A673 (cell line): Measurements from ENCODE around the gene DSP. TPM values are rescaled to one million over a fixed set of nuclear protein-coding genes. Genes with fewer than 3 reads are reported as not detected.

ENCODE experiments used
- BruUV-seq: library from RNA; stranded (reverse); fragments of 400-500 nt; replicated peaks from 2 replicates; lab custom pipeline; 2021; lab: Mats Ljungman, UMichigan
- CTCF ChIA-PET: fragments of 300-600 bp; sonication (Branson Sonifier 250); formaldehyde crosslinking; loops from one replicate; lab custom pipeline; 2022; ENCODE audit warnings: antibody characterized with exemption; lab: Charles Lee
- POLR2A ChIA-PET: fragments of 300-600 bp; sonication (Branson Sonifier 250); formaldehyde crosslinking; loops from one replicate; lab custom pipeline; 2022; ENCODE audit warnings: antibody characterized with exemption; ENCODE audit not compliant: low non-redundant PET; lab: Charles Lee
- DNase-seq: peaks from one replicate; pipeline ENCODE4 v3.0.0-alpha.2; 2015; ENCODE audit warnings: low spot score
- H3K27ac ChIP-seq: fragments of 200-600 bp; sonication (generic); 2 replicates; pipeline ENCODE4 v1.5.1; 2016; ENCODE audit warnings: mixed run types, low read depth, mild to moderate bottlenecking, mixed read lengths, antibody characterized with exemption, low read length; ENCODE audit not compliant: poor library complexity, severe bottlenecking
- H3K27me3 ChIP-seq: fragments of 200-600 bp; sonication (generic); replicated peaks from 2 replicates; pipeline ENCODE4 v1.6.1; 2017; ENCODE audit warnings: mixed run types, low read depth, mild to moderate bottlenecking, mixed read lengths, antibody characterized with exemption, low read length; ENCODE audit not compliant: insufficient read depth, poor library complexity
- H3K36me3 ChIP-seq: fragments of 200-600 bp; sonication (generic); 2 replicates; pipeline ENCODE4 v1.6.1; 2016; ENCODE audit warnings: mixed run types, mild to moderate bottlenecking, mixed read lengths, antibody characterized with exemption, low read length; ENCODE audit not compliant: insufficient read depth, poor library complexity, severe bottlenecking
- H3K4me1 ChIP-seq: fragments of 200-600 bp; sonication (generic); 2 replicates; pipeline ENCODE4 v1.6.1; 2017; ENCODE audit warnings: mixed run types, mild to moderate bottlenecking, mixed read lengths, antibody characterized with exemption, low read length; ENCODE audit not compliant: insufficient read depth, poor library complexity, severe bottlenecking
- H3K4me3 ChIP-seq: fragments of 200-600 bp; sonication (generic); 2 replicates; pipeline ENCODE4 v1.5.1; 2016; ENCODE audit warnings: low read depth, mixed run types, mild to moderate bottlenecking, mixed read lengths, low read length; ENCODE audit not compliant: poor library complexity, severe bottlenecking
- H3K9me3 ChIP-seq: fragments of 200-600 bp; sonication (generic); 2 replicates; pipeline ENCODE4 v1.6.1; 2016; ENCODE audit warnings: mixed run types, low read depth, mild to moderate bottlenecking, mixed read lengths, antibody characterized with exemption, low read length; ENCODE audit not compliant: poor library complexity, severe bottlenecking
- EZH2 ChIP-seq: fragments of 200-600 bp; sonication (generic); IDR thresholded peaks from 2 replicates; pipeline ENCODE4 v1.6.1; 2017; ENCODE audit warnings: borderline replicate concordance, low read depth, mild to moderate bottlenecking, mixed read lengths, antibody characterized with exemption, low read length; ENCODE audit not compliant: poor library complexity, severe bottlenecking
- intact Hi-C: fragments of 100-400 bp; cut with micrococcal nuclease; formaldehyde crosslinking; loops from one replicate; pipeline ENCODE4 v1.10.0; 2022; ENCODE audit not compliant: unreplicated experiment
- total RNA-seq: library from RNA; stranded (reverse); gene quantifications from 2 replicates; pipeline ENCODE4 v1.2.3, GENCODE V29; 2021
- TF ChIP-seq, protein P1 (sequence below): fragments of 300-800, 200-600 bp; sonication (generic); conservative IDR thresholded peaks from 2 replicates; pipeline ENCODE4 v1.5.1; 2017; ENCODE audit warnings: low read depth, mild to moderate bottlenecking, antibody characterized with exemption, low read length, moderate library complexity, mixed read lengths

DSP gene
- total RNA-seq, 1 experiment from 2014 or later = 0.28 TPM

DNA sequence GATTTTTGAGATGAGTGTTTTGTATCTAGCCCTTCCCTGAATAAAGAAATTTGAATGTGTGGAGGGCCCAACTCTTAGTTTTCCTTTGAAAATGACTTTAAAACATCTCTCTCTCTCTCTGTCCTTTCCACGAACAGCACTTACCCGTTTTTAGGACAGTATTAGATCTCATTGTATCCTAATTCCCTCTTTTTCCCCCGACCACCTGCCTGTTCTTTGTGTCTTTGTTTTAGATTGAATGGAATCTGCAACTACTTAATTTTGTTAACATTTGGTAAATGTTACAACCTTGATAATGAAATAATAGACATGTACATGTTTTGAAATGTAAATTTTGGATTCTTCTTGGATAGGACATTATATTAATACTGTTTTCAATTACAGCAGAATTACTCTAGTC, 3.1 kb downstream of the DSP start:
- no peak for TF ChIP-seq EZH2
- TF ChIP-seq, protein P1, sequence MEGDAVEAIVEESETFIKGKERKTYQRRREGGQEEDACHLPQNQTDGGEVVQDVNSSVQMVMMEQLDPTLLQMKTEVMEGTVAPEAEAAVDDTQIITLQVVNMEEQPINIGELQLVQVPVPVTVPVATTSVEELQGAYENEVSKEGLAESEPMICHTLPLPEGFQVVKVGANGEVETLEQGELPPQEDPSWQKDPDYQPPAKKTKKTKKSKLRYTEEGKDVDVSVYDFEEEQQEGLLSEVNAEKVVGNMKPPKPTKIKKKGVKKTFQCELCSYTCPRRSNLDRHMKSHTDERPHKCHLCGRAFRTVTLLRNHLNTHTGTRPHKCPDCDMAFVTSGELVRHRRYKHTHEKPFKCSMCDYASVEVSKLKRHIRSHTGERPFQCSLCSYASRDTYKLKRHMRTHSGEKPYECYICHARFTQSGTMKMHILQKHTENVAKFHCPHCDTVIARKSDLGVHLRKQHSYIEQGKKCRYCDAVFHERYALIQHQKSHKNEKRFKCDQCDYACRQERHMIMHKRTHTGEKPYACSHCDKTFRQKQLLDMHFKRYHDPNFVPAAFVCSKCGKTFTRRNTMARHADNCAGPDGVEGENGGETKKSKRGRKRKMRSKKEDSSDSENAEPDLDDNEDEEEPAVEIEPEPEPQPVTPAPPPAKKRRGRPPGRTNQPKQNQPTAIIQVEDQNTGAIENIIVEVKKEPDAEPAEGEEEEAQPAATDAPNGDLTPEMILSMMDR = no peak
- intact Hi-C loops = no loop called here
- no TSS peak for BruUV-seq
- Histone ChIP-seq H3K9me3 (no peaks in the 10 kb centered on the region), H3K27ac (no peak overlapping the region), H3K36me3 (no peaks in the 10 kb centered on the region), H3K4me1 (peaks cover 11% of the 10 kb centered on the region), H3K27me3 (peaks cover 75% of the 10 kb centered on the region), H3K4me3 (no peak overlapping the region)
- DNase-seq = no peak
- ChIA-PET CTCF (no interaction called here), POLR2A (no interaction called here)

DNA sequence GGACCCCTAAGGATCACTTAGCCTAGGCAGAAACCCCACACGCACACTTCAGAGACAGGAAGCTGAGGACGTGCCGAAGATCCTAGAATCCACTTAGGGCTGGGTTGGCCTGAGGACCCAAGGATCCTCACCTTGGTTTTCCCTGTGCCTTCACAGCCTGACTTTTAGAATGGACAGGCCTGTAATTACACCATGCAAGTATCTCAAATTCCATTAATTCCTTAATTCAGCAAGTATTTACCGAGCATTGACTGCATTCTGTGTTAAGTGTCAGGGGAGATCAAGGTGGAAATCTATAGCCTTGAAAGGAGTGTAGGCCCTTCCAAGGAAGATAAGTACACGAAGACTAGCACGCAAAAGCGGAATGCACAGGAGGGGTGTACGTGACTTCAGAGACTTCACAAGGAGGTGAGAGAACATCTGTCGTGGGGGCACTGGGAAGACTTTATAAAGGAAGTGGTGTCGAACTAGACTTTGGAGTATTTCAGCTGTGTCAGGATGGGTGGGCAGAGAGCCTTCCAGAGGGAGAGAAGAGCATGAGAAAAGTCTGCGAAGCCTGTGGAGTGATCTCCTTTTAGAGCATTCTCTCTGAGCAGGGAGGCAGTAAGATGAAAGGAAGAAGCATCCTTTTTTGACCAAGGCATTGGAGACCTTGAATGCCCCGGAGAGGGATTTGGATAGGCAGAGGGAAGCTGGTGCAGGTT, 4.0 kb downstream of the DSP start:
- peaks cover 69% of the 10 kb centered on the region for H3K27me3 ChIP-seq
- TF ChIP-seq, protein P1 = no peak
- TF ChIP-seq EZH2 = no peak
- H3K4me3 ChIP-seq = no peak overlapping the region
- intact Hi-C loops = no loop called here
- no peak overlapping the region for H3K27ac ChIP-seq
- ChIA-PET POLR2A (no interaction called here), CTCF (no interaction called here)
- no TSS peak for BruUV-seq
- H3K9me3 ChIP-seq = no peaks in the 10 kb centered on the region
- peaks cover 11% of the 10 kb centered on the region for H3K4me1 ChIP-seq
- H3K36me3 ChIP-seq = no peaks in the 10 kb centered on the region
- no peak for DNase-seq

DNA sequence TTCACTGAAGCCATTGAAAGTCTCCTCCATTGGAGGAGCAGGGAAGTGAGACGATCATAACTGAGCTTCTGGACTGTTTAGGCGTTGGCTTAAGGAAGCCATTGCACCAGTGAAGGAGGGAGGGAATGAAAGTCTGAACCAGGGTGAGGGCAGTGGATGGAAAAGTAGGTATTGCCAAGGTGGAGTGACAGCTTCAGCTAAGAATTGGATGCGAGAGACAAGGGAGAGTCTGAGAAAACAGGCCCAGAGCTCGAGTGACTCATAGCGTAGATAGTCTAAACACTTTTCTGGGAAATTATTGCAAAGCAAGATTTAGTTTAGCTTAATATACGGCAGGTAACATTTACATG, 4.5 kb downstream of the DSP start:
- no peak overlapping the region for H3K27ac ChIP-seq
- H3K9me3 ChIP-seq = no peaks in the 10 kb centered on the region
- H3K36me3 ChIP-seq = no peaks in the 10 kb centered on the region
- H3K4me1 ChIP-seq = peaks cover 8% of the 10 kb centered on the region
- H3K27me3 ChIP-seq = peaks cover 65% of the 10 kb centered on the region
- CTCF ChIA-PET = interaction anchor here (0.6 kb wide), 1 partner anchor 70 kb away, joined by 5 read pairs; no protein-coding TSS in a partner anchor
- DNase-seq = no peak
- POLR2A ChIA-PET = no interaction called here
- BruUV-seq = no TSS peak
- intact Hi-C loops = no loop called here
- no peak for TF ChIP-seq EZH2
- TF ChIP-seq, protein P1 = no peak
- no peak overlapping the region for H3K4me3 ChIP-seq
